Posterior cingulate gyrus (tissue), 11 donors: ENCODE measurements around the gene OBSCN.
A peak's percentile ranks its signal among the peaks of the same experiment; 100 is the strongest.

Source experiments
- DNase-seq, 10 donors: peaks; one replicate each; pipeline versions ENCODE4 v3.0.0 to v3.0.0-alpha.2; 2020 to 2021; ENCODE audit warnings: mixed read lengths in 3 of 10
- intact Hi-C: fragments of 100-400 bp; cut with DNase I; formaldehyde crosslinking; loops from one replicate; pipeline ENCODE4 v1.15.1; 2023

The OBSCN gene

GRCh38 chr1:228295201-228295600, 87.4 kb downstream of the OBSCN start:
- peak in 2 of 10 donors; percentile 18 to 21 for DNase-seq
- intact Hi-C loops = no loop called here

GRCh38 chr1:228295981-228296380, 88.1 kb downstream of the OBSCN start:
- intact Hi-C loops = no loop called here

GRCh38 chr1:228297242-228297641, 89.4 kb downstream of the OBSCN start:
- no peak for DNase-seq
- intact Hi-C loops = no loop called here

More at GRCh38 chr1:228295981-228296380, 88.1 kb downstream of the OBSCN start:
- DNase-seq = no peak

GRCh38 chr1:228297822-228298221, 90.0 kb downstream of the OBSCN start:
- DNase-seq = peak in 2 of 10 donors; percentile 5 to 59
- intact Hi-C loops = no loop called here

GRCh38 chr1:228298471-228298870, 90.6 kb downstream of the OBSCN start:
- intact Hi-C loops = no loop called here
- DNase-seq = peak in 3 of 10 donors; percentile 1 to 61 (median 29)

GRCh38 chr1:228299211-228299610, 91.4 kb downstream of the OBSCN start:
- DNase-seq = no peak
- intact Hi-C loops = no loop called here

GRCh38 chr1:228299901-228300300, 92.1 kb downstream of the OBSCN start:
- peak in 4 of 10 donors; percentile 3 to 47 (median 26) for DNase-seq
- intact Hi-C loops = no loop called here

- intact Hi-C loops = no loop called here
- no peak for DNase-seq
Measured at GRCh38 chr1:228302086-228302485, 94.2 kb downstream of the OBSCN start.

GRCh38 chr1:228303596-228303995, 95.8 kb downstream of the OBSCN start:
- DNase-seq = peak in 4 of 10 donors; percentile 3 to 59 (median 29)
- intact Hi-C loops = no loop called here

- intact Hi-C loops = no loop called here
- peak in 6 of 10 donors; percentile 2 to 61 (median 33) for DNase-seq
Measured at GRCh38 chr1:228304225-228304624, 96.4 kb downstream of the OBSCN start.

- intact Hi-C loops = no loop called here
- DNase-seq = peak in 4 of 10 donors; percentile 3 to 44 (median 22)
Measured at GRCh38 chr1:228304766-228305395, 97.0 kb downstream of the OBSCN start.

- intact Hi-C loops = no loop called here
- DNase-seq = peak in 4 of 10 donors; percentile 5 to 68 (median 44)
Measured at GRCh38 chr1:228305721-228306152, 97.9 kb downstream of the OBSCN start.

- intact Hi-C loops = no loop called here
- DNase-seq = peak in 4 of 10 donors; percentile 8 to 90 (median 82)
Measured at GRCh38 chr1:228306275-228307217, 98.7 kb downstream of the OBSCN start.

GRCh38 chr1:228307218-228308023, 99.6 kb downstream of the OBSCN start:
- intact Hi-C loops = no loop called here
- DNase-seq = peak in 4 of 10 donors; percentile 6 to 82 (median 67)

GRCh38 chr1:228308085-228308601, 100.3 kb downstream of the OBSCN start:
- peak in 2 of 10 donors; percentile 67 to 75 for DNase-seq

GRCh38 chr1:228308628-228309325, 100.9 kb downstream of the OBSCN start:
- intact Hi-C loops = no loop called here
- DNase-seq = peak in 2 of 10 donors; percentile 41 to 63

More at GRCh38 chr1:228308085-228308601, 100.3 kb downstream of the OBSCN start:
- intact Hi-C loops = no loop called here

- intact Hi-C loops = no loop called here
- DNase-seq = peak in 2 of 10 donors; percentile 38 to 67
Measured at GRCh38 chr1:228309326-228310067, 101.7 kb downstream of the OBSCN start.

GRCh38 chr1:228310162-228310792, 102.4 kb downstream of the OBSCN start:
- DNase-seq = no peak
- intact Hi-C loops = no loop called here
